ENCODE results near the gene NAV2. TPM values are rescaled to one million over a fixed set of nuclear protein-coding genes. Genes with fewer than 3 reads are reported as not detected.
A peak's percentile ranks its signal among the peaks of the same experiment; 100 is the strongest.

Gene NAV2
- total RNA-seq, 1 experiment from 2014 or later: 1.8 TPM

- DNase-seq (ENCODE audit: low spot score): no peak
Measured at GRCh38 chr11:19972091-19972490, 259.5 kb downstream of the NAV2 start.

- DNase-seq (ENCODE audit: low spot score): no peak
Measured at GRCh38 chr11:19972651-19973050, 260.0 kb downstream of the NAV2 start.

GRCh38 chr11:19973136-19973635 lies 260.5 kb downstream of the NAV2 start:
- DNase-seq (ENCODE audit: low spot score): no peak

- DNase-seq (ENCODE audit: low spot score): no peak
Measured at GRCh38 chr11:19974886-19975285, 262.2 kb downstream of the NAV2 start.

- DNase-seq (ENCODE audit: low spot score): no peak
Measured at GRCh38 chr11:19975414-19975990, 262.9 kb downstream of the NAV2 start.

- DNase-seq (ENCODE audit: low spot score): no peak
Measured at GRCh38 chr11:19976281-19976941, 263.8 kb downstream of the NAV2 start.

- DNase-seq (ENCODE audit: low spot score): no peak
Measured at GRCh38 chr11:19977941-19978340, 265.3 kb downstream of the NAV2 start.

- DNase-seq (ENCODE audit: low spot score): peak; percentile 81
Measured at GRCh38 chr11:19978668-19979518, 266.3 kb downstream of the NAV2 start.

- DNase-seq (ENCODE audit: low spot score): no peak
Measured at GRCh38 chr11:19979519-19979845, 266.8 kb downstream of the NAV2 start.

- no peak for DNase-seq (ENCODE audit: low spot score)
Measured at GRCh38 chr11:19980388-19980787, 267.8 kb downstream of the NAV2 start.

GRCh38 chr11:19980957-19981669 lies 268.5 kb downstream of the NAV2 start:
- DNase-seq (ENCODE audit: low spot score): peak; percentile 60

- DNase-seq (ENCODE audit: low spot score): no peak
Measured at GRCh38 chr11:19982774-19983495, 270.3 kb downstream of the NAV2 start.

- no peak for DNase-seq (ENCODE audit: low spot score)
Measured at GRCh38 chr11:19984048-19984742, 271.6 kb downstream of the NAV2 start.

- no peak for DNase-seq (ENCODE audit: low spot score)
Measured at GRCh38 chr11:19985111-19985510, 272.5 kb downstream of the NAV2 start.

GRCh38 chr11:19987331-19987801 lies 274.7 kb downstream of the NAV2 start:
- no peak for DNase-seq (ENCODE audit: low spot score)

GRCh38 chr11:19988598-19988997 lies 276.0 kb downstream of the NAV2 start:
- DNase-seq (ENCODE audit: low spot score): no peak

GRCh38 chr11:19989191-19989590 lies 276.6 kb downstream of the NAV2 start:
- DNase-seq (ENCODE audit: low spot score): no peak

- DNase-seq (ENCODE audit: low spot score): no peak
Measured at GRCh38 chr11:19992162-19992561, 279.5 kb downstream of the NAV2 start.

GRCh38 chr11:19992998-19993397 lies 280.4 kb downstream of the NAV2 start:
- DNase-seq (ENCODE audit: low spot score): no peak

GRCh38 chr11:19994672-19995071 lies 282.0 kb downstream of the NAV2 start:
- no peak for DNase-seq (ENCODE audit: low spot score)

- peak; percentile 87 for DNase-seq (ENCODE audit: low spot score)
Measured at GRCh38 chr11:19995145-19995544, 282.5 kb downstream of the NAV2 start.

All from H4 (cell line).